Measurements from ENCODE around the gene SLC7A10.
A peak's percentile ranks its signal among the peaks of the same experiment; 100 is the strongest.

SLC7A10 gene

GRCh38 chr19:33254245-33254824, 28.7 kb upstream of the SLC7A10 start:
- DNase-seq: no peak

GRCh38 chr19:33252971-33253370, 27.3 kb upstream of the SLC7A10 start:
- DNase-seq: no peak

GRCh38 chr19:33252418-33252962, 26.8 kb upstream of the SLC7A10 start:
- no peak for DNase-seq

GRCh38 chr19:33251526-33252090, 26.0 kb upstream of the SLC7A10 start:
- DNase-seq: no peak

GRCh38 chr19:33251076-33251475, 25.4 kb upstream of the SLC7A10 start:
- DNase-seq: no peak

GRCh38 chr19:33250500-33250899, 24.9 kb upstream of the SLC7A10 start:
- DNase-seq: no peak

- DNase-seq: no peak
Measured at GRCh38 chr19:33249740-33250366, 24.2 kb upstream of the SLC7A10 start.

- DNase-seq: peak in 1 of 3 experiments; percentile 6
Measured at GRCh38 chr19:33248954-33249613, 23.4 kb upstream of the SLC7A10 start.

GRCh38 chr19:33248553-33248953, 22.9 kb upstream of the SLC7A10 start:
- DNase-seq: no peak

GRCh38 chr19:33248104-33248503, 22.5 kb upstream of the SLC7A10 start:
- no peak for DNase-seq

GRCh38 chr19:33247441-33247819, 21.8 kb upstream of the SLC7A10 start:
- no peak for DNase-seq

- no peak for DNase-seq
Measured at GRCh38 chr19:33246709-33247440, 21.2 kb upstream of the SLC7A10 start.

- no peak for DNase-seq
Measured at GRCh38 chr19:33245948-33246708, 20.5 kb upstream of the SLC7A10 start.

- DNase-seq: no peak
Measured at GRCh38 chr19:33242911-33243310, 17.3 kb upstream of the SLC7A10 start.

GRCh38 chr19:33242131-33242530, 16.5 kb upstream of the SLC7A10 start:
- DNase-seq: no peak

GRCh38 chr19:33241530-33242101, 16.0 kb upstream of the SLC7A10 start:
- DNase-seq: peak in 2 of 3 experiments; percentile 8 to 20

GRCh38 chr19:33241091-33241529, 15.5 kb upstream of the SLC7A10 start:
- no peak for DNase-seq

- peak in 1 of 3 experiments; percentile 46 for DNase-seq
Measured at GRCh38 chr19:33240181-33240771, 14.6 kb upstream of the SLC7A10 start.

- DNase-seq: no peak
Measured at GRCh38 chr19:33239223-33239975, 13.7 kb upstream of the SLC7A10 start.

- DNase-seq: no peak
Measured at GRCh38 chr19:33238481-33239149, 13.0 kb upstream of the SLC7A10 start.
